KBM-7 (cell line): ENCODE data around the gene C7orf57.

Experiments used
- DNase-seq: peaks from one replicate; pipeline ENCODE4 v3.0.0-alpha.2; 2015
- in situ Hi-C: fragments of 300-500 bp; cut with MboI; formaldehyde crosslinking; loops from 2 replicates; pipeline ENCODE4 v1.14.3; 2020; ENCODE audit warnings: low sequenced_read_pairs, low pct_unique_long_range_greater_than_20kb, mixed read lengths

C7orf57 gene

DNA sequence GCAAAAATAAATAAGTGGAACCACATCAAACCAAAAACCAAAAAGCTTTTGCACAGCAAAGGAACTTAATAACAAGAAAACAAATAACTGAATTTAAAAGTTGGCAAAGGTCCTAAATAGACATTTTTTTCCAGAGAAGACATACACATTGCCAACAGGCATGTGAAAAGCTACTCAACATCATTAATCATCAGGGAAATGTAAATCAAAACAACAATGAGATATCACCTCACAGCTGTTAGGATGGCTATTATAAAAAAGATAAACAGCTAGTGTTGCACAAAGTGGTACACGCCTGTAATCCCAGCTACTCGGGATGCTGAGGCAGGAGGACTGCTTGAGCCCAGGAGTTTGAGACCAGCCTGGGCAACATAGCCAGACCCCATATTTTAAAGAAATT lies 4.2 kb upstream of the C7orf57 start:
- no peak for DNase-seq
- in situ Hi-C loops = no loop called here

DNA sequence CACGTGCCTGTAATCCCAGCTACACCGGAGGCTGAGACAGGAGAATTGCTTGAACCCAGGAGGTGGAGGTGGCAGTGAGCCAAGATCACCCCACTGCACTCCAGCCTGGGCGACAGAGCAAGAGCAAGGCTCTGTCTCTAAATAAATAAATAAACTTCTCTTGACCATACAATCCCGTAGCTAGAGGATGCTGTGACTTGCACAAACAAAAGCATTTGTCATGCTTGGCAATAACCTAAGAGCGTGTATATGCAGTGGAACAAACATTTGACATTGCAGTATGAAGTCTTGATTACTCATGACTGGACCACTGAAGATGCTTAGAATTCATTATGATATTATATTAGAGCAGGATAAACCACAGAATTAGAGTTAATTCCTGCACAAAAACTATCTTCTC lies 1.4 kb upstream of the C7orf57 start:
- in situ Hi-C loops = no loop called here
- DNase-seq = no peak

DNA sequence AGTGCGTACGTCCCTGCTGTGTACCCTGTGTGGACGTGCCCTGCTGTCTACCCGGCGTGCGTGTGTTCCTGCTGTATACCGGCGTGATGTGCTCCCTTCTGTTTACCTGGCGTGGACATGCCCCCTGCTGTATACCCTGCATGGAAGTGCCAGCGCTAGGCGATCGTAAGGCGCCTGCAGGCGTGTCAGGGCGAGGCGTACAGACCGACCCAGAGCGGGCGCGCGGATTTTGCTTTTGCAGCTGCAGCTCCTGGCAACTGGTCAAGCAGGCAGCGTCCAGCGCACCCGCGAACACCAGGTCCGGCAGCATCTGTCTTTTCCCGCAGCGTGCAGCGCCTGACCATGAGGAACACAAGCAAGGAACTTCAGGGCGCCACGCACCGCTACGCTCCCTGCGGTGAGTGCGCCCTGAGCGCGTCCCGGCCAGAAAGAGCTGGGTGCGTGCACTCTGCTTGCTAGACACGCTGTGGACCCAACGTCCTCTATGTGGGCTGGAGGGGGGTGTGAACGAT lies 680 bp downstream of the C7orf57 start:
- in situ Hi-C loops = no loop called here
- no peak for DNase-seq

DNA sequence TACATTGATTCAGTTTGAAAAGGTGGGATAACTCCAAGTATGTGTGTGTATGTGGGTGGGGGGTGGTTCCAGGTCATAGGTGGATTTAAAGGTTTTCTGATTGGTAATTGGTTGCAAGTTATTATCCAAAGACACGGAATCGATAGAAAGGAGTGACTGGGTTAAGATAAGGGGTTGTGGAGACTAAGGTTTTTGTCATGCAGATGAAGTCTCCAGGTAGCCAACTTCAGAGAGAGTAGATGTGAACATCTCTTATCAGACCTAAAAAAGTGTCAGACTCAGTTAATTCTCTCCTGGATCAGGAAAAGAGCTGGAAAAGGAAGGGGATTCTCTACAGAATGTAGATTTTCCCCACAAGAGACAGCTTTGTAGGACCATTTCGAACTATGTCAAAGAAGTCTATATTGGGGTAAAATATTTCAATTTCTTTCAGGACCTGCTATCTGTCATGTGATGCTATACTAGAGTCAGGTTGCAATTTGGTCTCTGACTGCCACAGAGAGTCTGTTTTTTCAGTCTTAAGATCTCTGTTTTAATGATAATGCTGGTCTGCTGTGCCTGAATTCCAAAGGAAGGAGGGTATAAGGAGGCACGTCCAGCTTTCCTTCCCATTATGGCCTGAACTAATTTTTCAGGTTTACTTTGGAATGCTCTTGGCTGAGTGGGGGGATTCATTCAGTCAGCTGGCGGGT lies 3.6 kb downstream of the C7orf57 start:
- no peak for DNase-seq
- in situ Hi-C loops = no loop called here

DNA sequence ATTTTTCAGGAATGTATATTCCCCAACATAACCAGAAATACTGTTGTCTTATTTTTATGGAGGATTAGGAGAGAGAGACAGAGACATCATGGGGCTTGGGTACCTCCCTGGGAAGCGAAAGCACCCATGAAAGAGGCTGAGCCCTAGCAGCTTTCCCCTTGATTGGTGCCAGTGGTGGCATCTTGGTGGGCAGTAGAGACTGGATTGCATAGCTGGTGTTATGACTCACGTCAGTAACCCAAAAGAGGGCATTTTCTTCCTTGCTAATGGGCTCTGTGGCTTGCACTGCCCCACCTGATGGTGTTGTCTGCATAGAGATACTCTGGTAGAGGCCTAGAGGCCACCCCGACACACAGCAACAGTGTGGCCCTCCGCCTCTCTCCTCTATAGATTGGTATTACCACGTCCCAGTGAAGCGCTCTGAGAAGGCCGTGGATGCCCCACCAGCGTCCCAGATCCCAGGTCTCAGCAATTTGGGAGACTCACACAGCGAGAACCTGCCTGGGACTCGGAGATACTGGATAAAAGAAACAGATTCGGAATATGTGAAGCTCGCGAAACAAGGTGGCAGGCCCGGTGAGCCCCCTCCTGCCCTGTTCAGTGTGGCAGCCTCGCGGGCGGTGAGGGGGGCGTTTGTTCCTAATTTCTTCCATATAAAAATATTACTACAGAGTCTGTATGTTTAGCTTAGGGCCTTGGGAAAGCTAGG lies 5.8 kb downstream of the C7orf57 start:
- no peak for DNase-seq
- in situ Hi-C loops = no loop called here

DNA sequence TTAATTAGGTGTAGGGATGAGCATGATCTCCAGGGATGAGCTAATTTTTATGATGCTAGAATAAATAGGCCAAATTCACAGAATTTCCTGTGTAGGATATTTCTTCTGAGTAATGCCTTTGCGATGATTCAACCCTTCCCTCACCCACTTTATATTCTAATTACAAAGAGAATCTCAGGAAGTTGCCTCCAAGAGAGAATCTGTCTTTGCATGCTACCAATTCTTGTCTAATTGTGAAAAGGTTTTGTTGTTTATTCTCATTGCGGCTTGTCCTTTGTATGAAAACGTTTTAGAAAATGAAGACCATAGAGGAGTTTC lies 6.3 kb downstream of the C7orf57 start:
- in situ Hi-C loops = no loop called here
- no peak for DNase-seq

DNA sequence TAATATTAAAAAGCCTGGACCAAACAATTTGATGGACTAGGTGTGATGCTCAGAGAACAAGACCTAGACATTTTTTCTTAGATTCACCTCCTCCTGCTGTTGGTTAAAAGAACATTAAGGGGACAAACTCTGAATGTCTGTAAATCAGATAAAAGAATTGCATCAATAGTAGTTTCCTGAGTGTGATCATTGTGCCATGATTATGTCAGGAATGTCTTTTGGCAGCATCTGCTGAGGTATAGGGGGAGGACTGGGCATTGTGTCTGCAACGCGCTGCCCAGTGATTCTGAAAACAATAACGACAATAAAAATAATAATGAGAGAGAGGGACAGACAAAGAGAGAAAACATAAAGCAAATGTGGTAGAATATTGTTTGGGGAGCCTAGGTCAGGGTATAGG lies 6.9 kb downstream of the C7orf57 start:
- in situ Hi-C loops = no loop called here
- no peak for DNase-seq

DNA sequence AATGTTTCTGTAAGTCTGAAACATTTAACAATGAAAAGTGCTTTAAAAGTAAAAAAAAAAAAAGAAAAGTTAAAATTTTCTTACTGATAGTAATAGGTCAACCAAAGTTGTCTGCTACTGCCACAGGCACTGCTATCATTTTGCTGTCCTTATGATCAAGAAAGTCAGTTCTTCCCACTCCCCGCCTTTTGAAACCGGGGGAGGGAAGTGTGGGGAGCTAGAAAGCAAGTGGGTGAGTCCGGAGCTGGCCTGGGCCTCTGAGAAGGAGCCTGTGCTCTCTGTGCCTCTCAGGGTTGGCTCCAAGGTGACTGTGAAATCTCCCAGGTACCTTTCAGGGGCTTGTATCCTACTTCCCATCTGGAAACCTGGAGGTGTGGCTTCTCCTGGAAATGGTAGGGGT lies 7.3 kb downstream of the C7orf57 start:
- in situ Hi-C loops = no loop called here

DNA sequence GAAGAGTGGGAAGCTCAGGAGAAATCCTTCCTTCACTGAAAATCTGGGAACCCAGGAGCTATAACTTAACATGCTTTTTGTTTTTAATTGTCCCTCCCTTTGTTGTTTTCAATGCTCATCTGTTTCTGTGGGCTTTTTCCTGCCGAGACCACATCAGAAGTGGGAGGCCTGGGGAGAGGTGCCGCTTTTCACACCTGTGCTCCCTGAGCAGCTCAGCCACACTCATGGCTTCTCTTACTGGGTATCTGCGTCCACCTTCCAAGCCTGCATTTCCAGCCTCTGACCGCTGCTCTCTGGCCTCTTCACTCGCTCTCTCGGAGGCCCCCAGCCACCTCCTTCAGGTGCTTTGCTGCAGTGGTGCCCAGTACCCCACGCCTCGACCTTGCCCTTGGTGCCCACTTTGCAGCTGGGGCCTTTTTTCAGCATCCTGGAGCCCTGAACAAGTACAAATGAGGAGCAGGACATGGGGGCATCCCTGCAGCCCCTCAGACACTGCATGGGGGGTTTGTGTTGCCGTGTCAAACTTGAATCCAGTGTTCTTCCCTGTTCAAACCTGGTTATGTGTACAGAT lies 9.9 kb downstream of the C7orf57 start:
- DNase-seq = no peak
- in situ Hi-C loops = no loop called here

More for the DNA sequence above, 7.3 kb downstream of the C7orf57 start:
- DNase-seq = no peak

DNA sequence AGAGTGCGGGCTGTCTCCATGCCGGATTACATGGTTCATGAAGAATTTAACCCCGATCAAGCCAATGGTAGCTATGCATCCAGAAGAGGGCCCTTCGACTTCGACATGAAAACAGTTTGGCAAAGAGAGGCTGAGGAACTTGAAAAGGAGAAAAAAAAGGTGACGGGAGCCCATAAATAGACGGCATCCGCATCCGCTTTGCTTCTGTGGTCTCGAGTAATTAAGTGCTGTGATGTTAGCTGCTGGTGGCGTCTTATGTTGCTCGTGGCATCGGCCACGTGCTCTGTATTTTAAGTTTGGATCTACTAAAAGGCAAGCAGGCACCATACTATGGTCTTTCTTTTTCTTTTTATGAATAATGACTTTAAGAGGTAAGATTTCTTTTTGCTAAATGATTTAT lies 11.1 kb downstream of the C7orf57 start:
- in situ Hi-C loops = no loop called here
- DNase-seq = no peak

DNA sequence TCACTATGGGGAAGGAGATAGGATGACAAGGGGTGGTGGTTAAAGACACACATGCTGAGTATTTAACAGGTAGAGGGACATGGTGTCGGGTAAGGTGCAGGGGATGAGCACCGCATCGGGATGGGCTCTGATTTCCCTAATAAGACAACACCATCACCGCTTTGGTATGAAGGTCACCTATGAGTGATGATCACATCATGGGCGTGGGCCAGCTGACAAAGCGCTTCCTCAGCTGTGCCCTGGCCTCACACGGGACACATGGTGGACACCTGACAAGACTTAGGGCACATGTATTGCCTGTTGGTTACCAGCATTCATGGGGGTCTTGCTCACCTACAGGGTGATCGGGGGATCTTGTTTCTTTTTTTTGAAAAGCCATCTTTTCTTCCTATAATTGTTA lies 12.8 kb downstream of the C7orf57 start:
- no peak for DNase-seq
- in situ Hi-C loops = no loop called here

DNA sequence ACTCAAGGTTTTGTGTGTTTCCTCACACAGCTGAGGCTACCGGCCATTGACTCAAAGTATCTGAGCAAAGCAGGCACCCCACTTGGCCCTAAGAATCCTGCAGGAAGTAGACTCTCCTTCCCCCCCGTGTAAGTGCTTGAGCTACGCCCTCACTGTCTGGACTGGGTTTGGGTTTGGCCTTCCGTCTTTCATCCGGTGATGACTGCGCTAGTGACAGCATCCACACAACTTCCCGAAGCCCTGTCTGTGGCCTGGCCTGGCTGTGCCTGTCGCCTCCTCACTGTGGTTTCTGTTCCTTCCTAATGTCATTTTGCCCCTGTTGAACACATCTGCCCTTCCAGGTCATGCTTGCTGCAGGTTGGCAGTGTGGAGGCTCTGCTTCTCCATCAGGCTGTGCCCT lies 14.5 kb downstream of the C7orf57 start:
- in situ Hi-C loops = no loop called here
- DNase-seq = no peak

DNA sequence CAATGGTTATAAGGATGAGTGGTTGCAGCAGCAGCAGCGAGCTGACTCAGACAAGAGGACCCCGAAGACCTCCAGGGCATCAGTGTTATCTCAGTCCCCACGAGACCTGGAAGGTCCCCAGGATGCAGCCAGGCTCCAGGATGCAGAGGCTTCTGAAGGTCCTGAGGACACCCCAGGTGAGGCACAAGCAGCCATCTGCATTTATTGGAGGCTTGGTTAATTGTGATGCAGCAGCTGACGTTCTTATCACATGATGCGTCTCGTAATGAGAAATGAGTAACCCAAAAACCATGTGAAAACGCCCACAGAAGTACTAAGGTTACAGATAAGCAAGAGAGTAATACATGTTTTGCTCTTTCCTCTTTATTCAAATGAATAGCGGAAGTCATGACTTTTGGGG lies 17.4 kb downstream of the C7orf57 start:
- in situ Hi-C loops = no loop called here
- DNase-seq = no peak

DNA sequence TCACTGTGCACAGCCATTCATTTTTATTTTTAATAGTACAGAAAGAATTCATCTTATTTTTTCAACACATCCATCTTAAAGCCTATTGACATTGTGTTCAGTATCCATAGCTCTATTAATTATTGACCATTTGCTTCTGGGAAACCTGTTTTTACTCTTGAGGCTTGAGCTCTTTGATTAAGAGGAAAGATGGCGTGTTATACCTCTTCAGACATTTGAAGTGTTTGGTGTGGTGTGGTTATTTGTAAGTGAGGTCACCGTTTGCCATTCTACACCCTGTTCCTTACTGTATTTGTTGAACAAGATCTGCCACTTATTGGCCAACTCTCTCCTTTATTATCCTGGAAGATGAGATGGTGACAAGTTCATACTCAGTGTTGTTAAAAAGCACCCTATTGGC lies 18.4 kb downstream of the C7orf57 start:
- in situ Hi-C loops = no loop called here
- no peak for DNase-seq

DNA sequence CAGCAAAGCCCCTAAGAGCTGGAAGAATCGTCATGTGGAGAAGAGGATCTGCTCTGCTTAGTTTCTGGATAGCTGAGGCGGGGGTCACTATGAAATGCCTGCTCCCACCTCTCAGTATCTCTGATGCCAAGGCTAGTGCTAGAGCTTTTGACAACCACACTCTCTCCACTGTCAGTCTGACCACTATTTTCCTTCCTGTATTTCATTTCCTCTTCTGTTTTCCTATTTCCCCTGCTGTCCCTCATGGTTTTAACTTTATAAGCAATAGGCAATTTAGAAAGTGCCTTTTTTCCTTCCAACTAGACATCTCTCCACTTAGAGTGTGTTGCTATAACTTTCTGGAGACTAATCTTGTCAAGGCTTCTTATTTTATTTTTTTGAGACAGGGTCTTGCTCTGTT lies 23.6 kb downstream of the C7orf57 start:
- in situ Hi-C loops = no loop called here

DNA sequence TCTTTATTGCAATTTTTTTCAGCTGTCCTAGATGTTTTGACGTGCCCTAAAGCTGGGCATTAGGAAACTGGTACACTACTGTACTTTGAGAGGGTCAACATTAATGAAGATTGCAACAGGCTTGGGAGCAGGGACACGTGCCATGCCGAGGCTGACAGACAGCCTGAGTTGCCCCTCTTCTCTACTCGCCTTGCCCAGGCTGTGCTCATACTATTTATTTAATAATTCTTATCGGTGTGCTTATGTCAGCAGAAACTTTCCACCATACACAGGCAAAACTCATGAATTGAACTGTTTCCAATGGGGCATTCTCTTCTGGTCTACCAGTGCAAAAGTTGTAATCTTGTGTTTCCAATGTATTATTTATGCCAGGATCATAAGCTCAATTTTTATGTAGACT lies 24.4 kb downstream of the C7orf57 start:
- in situ Hi-C loops = no loop called here

More for the DNA sequence above, 23.6 kb downstream of the C7orf57 start:
- no peak for DNase-seq

DNA sequence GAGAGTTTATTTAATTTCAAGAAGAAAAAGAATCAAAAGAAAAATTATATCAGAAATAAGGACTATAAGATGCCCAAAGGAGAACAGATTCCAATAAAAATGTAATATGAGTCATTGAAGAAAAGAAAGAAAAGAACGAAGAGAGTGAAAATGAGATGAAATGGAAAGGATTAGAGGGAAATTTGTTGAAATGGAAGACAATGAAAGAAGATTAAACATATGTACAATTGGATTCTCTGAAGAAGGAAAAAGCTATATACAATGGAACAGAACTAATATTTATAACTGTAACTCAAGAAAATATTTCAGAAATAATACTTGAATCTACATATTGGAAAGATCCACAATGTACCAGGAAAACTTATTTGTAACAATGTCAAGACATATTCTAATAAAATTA lies 28.6 kb downstream of the C7orf57 start:
- no peak for DNase-seq
- in situ Hi-C loops = no loop called here

More for the DNA sequence above, 24.4 kb downstream of the C7orf57 start:
- DNase-seq = no peak

DNA sequence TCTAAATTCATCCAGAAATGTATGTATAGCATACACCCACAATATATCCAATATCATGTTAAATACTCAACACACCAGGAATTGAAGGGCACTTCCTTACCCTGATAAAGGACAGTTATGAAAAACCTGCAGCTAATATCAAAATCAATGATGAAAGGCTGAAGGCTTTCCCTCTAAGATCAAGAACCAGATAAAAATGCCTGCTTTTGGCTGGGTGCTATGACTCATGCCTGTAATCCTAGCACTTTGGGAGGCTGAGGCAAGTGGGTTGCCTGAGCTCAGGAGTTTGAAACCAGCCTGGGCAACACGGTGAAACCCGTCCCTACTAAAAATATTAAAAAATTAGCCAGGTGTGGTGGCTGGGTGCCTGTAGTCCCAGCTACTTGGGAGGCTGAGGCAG lies 32.1 kb downstream of the C7orf57 start:
- DNase-seq = no peak
- in situ Hi-C loops = no loop called here

DNA sequence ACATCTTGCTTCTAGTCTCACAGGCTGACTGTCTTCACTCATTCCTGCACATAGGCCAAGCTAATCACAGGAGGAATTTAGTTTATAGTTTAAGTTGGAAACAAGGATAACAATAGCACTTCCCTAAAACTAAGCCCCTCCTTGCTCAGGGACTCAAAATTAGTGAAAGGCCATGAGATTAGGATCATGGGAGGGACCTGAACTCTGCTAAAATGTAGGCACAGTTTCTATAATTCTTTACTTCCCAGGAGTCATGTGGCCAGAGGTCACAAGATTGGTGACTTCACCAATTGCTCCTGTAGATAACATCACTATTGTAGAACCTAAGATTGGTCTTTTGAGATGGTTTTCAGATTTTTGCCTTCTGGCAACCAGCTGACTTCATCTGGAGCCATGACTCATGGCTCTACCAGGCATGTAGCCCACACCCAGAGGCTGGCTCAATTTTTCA lies 38.9 kb downstream of the C7orf57 start:
- in situ Hi-C loops = no loop called here
- DNase-seq = no peak

DNA sequence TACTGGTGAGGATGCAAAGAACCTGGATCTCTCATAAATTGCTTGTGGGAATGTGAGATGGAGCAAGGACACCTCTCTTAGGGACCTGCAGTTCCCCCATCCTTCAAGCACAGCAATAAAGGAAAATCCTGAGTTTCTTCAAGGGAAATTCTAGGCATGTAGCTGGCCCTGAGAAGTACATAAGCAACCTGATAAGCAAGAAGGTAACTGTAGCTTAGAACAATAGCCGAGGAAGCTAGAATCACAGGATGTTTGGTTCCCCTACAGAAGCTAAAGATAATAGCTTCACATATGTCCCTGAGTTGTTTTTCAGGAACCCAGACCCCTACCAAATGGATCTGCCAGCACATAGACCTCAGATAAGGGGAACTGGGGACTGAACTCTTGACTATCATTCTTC lies 42.1 kb downstream of the C7orf57 start:
- DNase-seq = no peak
- in situ Hi-C loops = no loop called here

DNA sequence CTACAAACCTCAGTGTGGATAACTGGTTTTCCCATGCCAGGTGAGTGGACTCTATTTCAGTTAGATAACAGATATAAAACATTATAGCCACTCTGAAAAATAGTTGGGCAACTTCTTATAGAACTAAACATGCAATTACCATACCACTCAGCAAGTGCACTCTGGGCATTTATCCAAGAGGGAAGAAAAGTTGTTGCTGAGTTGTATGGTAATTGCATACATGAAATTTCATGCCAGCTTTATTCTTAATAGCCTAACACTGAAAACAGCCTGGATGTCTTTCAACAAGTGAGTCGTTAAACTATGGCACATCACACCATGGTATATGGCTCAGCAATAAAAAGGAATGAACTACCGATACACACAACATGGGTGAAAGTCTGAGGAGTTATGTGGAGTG lies 43.1 kb downstream of the C7orf57 start:
- in situ Hi-C loops = no loop called here
- no peak for DNase-seq
